PC-9 (cell line): ENCODE measurements around the gene COTL1.

ENCODE experiments used
- CTCF ChIP-seq: fragments of 200-600 bp; sonication (generic); conservative IDR thresholded peaks from 2 replicates; pipeline ENCODE4 v1.6.1; 2017; ENCODE audit warnings: mixed run types, antibody characterized with exemption, mild to moderate bottlenecking, moderate library complexity
- EZH2 ChIP-seq: fragments of 200-600 bp; sonication (generic); IDR thresholded peaks from 2 replicates; pipeline ENCODE4 v1.8.0; 2017; ENCODE audit warnings: antibody characterized with exemption, low read depth

DNA sequence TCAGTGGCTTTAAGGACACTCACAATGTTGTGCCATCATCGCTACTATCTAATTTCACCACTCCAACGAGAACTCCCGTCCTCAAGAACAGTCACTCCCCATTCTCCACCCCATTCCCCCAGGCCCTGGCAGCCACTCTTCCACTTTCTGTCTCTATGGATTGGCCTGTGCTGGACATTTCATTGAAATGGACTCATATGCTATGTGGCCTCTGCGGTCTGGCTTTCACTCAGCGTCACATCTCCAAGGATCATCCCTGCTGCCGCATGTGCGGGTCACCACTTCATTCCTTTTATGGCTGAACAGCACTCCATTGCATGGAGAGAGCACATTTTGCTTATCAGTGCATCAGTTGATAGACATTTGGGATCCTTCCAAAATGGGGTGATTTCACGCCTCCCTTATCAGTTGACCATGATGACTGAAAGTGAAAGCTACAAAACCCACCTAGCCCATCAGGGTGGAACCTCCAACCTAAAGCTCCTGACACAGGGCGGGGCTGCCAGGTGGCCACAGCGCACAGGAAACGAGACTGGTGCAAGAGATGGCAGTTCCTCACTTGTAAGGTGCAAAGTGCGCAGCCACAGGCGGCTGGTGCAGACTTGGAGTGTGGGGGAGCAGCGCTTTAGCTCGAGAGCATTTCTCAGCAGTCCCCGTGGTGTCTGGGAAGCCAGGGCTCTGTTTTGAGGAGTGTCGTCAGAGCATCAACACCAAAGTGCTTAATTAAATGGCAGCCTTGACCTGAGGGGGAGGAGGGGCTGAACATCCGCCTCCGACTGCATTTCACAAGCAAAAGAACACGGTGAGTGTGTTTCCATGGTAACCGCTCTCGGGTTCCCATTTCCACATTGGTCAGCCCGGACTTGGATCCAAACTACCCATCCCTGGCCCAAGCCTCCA, 23.8 kb downstream of the COTL1 start:
- TF ChIP-seq CTCF = no peak
- TF ChIP-seq EZH2 = no peak
